GM23338 (cell line): ENCODE data around the gene NAA15. TPM values are rescaled to one million over a fixed set of nuclear protein-coding genes. Genes with fewer than 3 reads are reported as not detected.

Source experiments
- polyA plus RNA-seq: library from polyadenylated mRNA; unstranded; fragments of >200 nt; fragmentation: Nextera tagmentation; extraction: Ambion mirVana; gene quantifications from 2 replicates; pipeline ENCODE4 v1.2.1, GENCODE V29; 2016
- small RNA-seq: library from RNA; depleted of rRNA; stranded (forward); fragments of <200 nt; gene quantifications from one replicate; pipeline ENCODE3, GENCODE V24; 2014; ENCODE audit warnings: low replicate concordance
- total RNA-seq: library from RNA; depleted of rRNA; stranded (reverse); fragments of >200 nt; shearing (Covaris generic); gene quantifications from 2 replicates; pipeline ENCODE4 v1.2.3, GENCODE V29; 2014; rRNA removed

NAA15 gene
- total and polyA plus RNA-seq, 2 experiments from 2014 or later: 80.1 to 101 TPM

Small RNAs within 50 kb of the gene (small RNA-seq; reads per million reads assigned to genes)
- gene RF01225 (not detected), gene RNU6-1074P (not detected), gene RNU6-1214P (not detected)

Other genes with a start within 250 kb of the NAA15 start
- gene ELF2, start 124.3 kb upstream of the NAA15 start, total RNA-seq: 35.2 and 48.8 TPM in 2 replicates
- gene ELF2, start 124.3 kb upstream of the NAA15 start, polyA plus RNA-seq: 33.2 and 38.2 TPM in 2 replicates
- 2.4 and 2.8 TPM in 2 replicates for gene MGARP, start 21.3 kb upstream of the NAA15 start, total RNA-seq
- 4.1 and 4.7 TPM in 2 replicates for gene MGARP, start 21.3 kb upstream of the NAA15 start, polyA plus RNA-seq
- 31.8 and 44.4 TPM in 2 replicates for gene NDUFC1, start 972 bp downstream of the NAA15 start, total RNA-seq
- 367 and 418 TPM in 2 replicates for gene NDUFC1, start 972 bp downstream of the NAA15 start, polyA plus RNA-seq
- 17.5 and 19.1 TPM in 2 replicates for gene RAB33B, start 152.6 kb downstream of the NAA15 start, total RNA-seq
- gene RAB33B, start 152.6 kb downstream of the NAA15 start, polyA plus RNA-seq: 9.9 TPM in 2 replicates